Mammary epithelial cell (primary cell): ENCODE results near the gene PIK3C3.

Source experiments
- EZH2 ChIP-seq: IDR thresholded peaks from 2 replicates; pipeline ENCODE4 v1.6.1; 2012; ENCODE audit warnings: low read length, inconsistent platforms, borderline replicate concordance
- TF ChIP-seq, protein P1 (sequence below), 2 donors: IDR thresholded peaks in 1 of 2; conservative IDR thresholded peaks in 1 of 2; 2 replicates each; pipeline ENCODE4 v1.5.1; 2011 to 2012; ENCODE audit warnings: inconsistent platforms in 2 of 2, low read length in 2 of 2, mild to moderate bottlenecking in 2 of 2, control low read depth in 1 of 2, low read depth in 1 of 2; ENCODE audit not compliant: insufficient read depth in 1 of 2; ENCODE audit errors: extremely low read depth in 1 of 2

DNA sequence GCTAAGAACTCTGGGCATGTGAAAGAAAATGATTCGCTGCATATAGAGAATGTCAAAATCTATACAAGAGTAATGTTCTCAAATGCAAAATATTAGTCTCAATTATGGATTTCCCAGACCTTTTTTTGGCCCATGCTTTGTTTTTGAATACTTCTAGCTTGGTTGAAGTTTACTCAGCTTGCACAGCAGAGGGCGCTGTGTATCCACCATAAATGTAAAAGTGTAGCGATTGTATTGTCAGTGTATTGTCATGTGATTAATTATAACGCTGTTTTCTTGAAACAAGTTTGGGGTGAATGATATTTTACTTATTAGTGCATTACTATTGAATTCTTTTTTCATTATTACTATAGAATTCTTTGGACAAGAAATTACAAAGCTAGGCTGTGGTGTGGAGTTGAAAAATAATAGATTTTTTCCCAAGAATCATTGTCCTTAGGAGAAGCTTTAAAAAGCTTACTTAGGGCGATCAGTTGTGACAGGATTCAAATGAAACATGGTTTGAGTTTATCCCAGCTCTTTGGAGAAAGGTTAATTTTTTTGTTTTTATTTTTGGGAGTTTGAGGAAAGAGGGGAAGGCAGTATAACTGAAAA is 98.3 kb downstream of the PIK3C3 start:
- TF ChIP-seq, protein P1, sequence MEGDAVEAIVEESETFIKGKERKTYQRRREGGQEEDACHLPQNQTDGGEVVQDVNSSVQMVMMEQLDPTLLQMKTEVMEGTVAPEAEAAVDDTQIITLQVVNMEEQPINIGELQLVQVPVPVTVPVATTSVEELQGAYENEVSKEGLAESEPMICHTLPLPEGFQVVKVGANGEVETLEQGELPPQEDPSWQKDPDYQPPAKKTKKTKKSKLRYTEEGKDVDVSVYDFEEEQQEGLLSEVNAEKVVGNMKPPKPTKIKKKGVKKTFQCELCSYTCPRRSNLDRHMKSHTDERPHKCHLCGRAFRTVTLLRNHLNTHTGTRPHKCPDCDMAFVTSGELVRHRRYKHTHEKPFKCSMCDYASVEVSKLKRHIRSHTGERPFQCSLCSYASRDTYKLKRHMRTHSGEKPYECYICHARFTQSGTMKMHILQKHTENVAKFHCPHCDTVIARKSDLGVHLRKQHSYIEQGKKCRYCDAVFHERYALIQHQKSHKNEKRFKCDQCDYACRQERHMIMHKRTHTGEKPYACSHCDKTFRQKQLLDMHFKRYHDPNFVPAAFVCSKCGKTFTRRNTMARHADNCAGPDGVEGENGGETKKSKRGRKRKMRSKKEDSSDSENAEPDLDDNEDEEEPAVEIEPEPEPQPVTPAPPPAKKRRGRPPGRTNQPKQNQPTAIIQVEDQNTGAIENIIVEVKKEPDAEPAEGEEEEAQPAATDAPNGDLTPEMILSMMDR (conservative IDR thresholded peaks at IDR 0.05 in 1 of 2, IDR thresholded peaks at IDR 0.05 in 1 of 2; ENCODE audit: extremely low read depth in 1 of 2, insufficient read depth in 1 of 2, low read depth in 1 of 2, low read length in 2 of 2): peak; percentile 79 to 92
- no peak for TF ChIP-seq EZH2
